ENCODE results near the gene POFUT2.

DNA sequence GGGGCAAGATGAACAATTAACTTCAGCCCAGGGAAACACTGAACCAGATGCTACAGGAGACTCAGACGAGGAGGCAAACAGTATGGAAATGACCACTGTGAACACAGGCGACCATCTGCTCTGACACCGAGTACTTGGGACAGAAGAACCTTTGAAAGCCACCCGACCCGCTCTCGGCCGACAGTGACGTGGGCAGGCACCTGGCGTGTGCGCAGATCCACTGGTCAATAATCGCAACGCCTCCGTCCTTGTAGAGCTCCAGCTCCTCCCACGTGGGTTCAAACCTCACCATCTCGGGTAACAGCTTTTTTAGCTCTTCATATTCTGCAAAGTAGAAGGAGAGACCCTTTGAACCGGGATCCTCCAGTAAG lies 20.3 kb downstream of the POFUT2 start:
- TF ChIP-seq GATA3 (IDR thresholded peaks at IDR 0.05; ENCODE audit: low read depth, low read length): no peak
- no peak for TF ChIP-seq GATA2 (IDR thresholded peaks at IDR 0.05; ENCODE audit: low read depth, low read length)
